CD4-positive, CD25-positive, alpha-beta regulatory T cell (primary cell): ENCODE results near the gene SEZ6L. TPM values are rescaled to one million over a fixed set of nuclear protein-coding genes. Genes with fewer than 3 reads are reported as not detected.

Experiments
- ATAC-seq, 2 donors: fragments of 150-1000 bp; cut with Tn5 transposase; one replicate each; pipeline ENCODE4 v1.10.0; 2021; ENCODE audit warnings: low read depth in 2 of 2, moderate number of reproducible peaks in 2 of 2, moderate library complexity in 1 of 2
- DNase-seq, 3 donors: peaks; one replicate each; pipeline versions ENCODE4 v3.0.0 to v3.0.0-alpha.2; 2012 to 2022; ENCODE audit warnings: mixed read lengths in 1 of 3
- H3K27ac ChIP-seq: one replicate; pipeline ENCODE4 v1.7.0; 2013; ENCODE audit warnings: mild to moderate bottlenecking, low read length; ENCODE audit not compliant: insufficient read depth, poor library complexity, severe bottlenecking
- H3K27me3 ChIP-seq: one replicate; pipeline ENCODE4 v1.7.0; 2013; ENCODE audit warnings: low read length; ENCODE audit not compliant: control insufficient read depth, insufficient read depth
- H3K36me3 ChIP-seq: one replicate; pipeline ENCODE4 v1.7.0; 2013; ENCODE audit warnings: mild to moderate bottlenecking, low read length, moderate library complexity; ENCODE audit not compliant: control insufficient read depth, insufficient read depth
- H3K4me1 ChIP-seq: 2 replicates; pipeline ENCODE4 v1.7.0; 2013; ENCODE audit warnings: mild to moderate bottlenecking, low read length; ENCODE audit not compliant: insufficient read depth, control insufficient read depth, poor library complexity, severe bottlenecking
- H3K4me3 ChIP-seq: one replicate; pipeline ENCODE4 v1.7.0; 2013; ENCODE audit warnings: low read depth, mild to moderate bottlenecking, low read length, moderate library complexity
- H3K9me3 ChIP-seq, 2 experiments: 1 replicate in 1 of 2; 2 replicates in 1 of 2; pipeline ENCODE4 v1.7.0; 2013; ENCODE audit warnings: low read length in 2 of 2, mild to moderate bottlenecking in 1 of 2, moderate library complexity in 1 of 2; ENCODE audit not compliant: control insufficient read depth in 2 of 2
- H3K27ac Mint-ChIP-seq, 3 donors: one replicate each; pipeline ENCODE4 v1.8.0; 2020 to 2022; ENCODE audit warnings: mild to moderate bottlenecking in 3 of 3, mixed read lengths in 3 of 3, moderate library complexity in 2 of 3
- H3K27me3 Mint-ChIP-seq: one replicate; pipeline ENCODE4 v1.8.0; 2022; ENCODE audit warnings: mild to moderate bottlenecking, mixed read lengths
- H3K36me3 Mint-ChIP-seq: one replicate; pipeline ENCODE4 v1.8.0; 2020; ENCODE audit warnings: mixed read lengths
- H3K4me1 Mint-ChIP-seq, 4 donors: one replicate each; pipeline ENCODE4 v1.8.0; 2020 to 2022; ENCODE audit warnings: mixed read lengths in 4 of 4, mild to moderate bottlenecking in 1 of 4
- H3K4me3 Mint-ChIP-seq, 4 donors: one replicate each; pipeline ENCODE4 v1.8.0; 2020 to 2022; ENCODE audit warnings: mild to moderate bottlenecking in 4 of 4, mixed read lengths in 4 of 4, moderate library complexity in 3 of 4
- H3K9me3 Mint-ChIP-seq, 7 donors: one replicate each; pipeline ENCODE4 v1.8.0; 2020 to 2022; ENCODE audit warnings: mixed read lengths in 7 of 7, mild to moderate bottlenecking in 3 of 7, moderate library complexity in 2 of 7
- polyA plus RNA-seq, 4 donors: library from polyadenylated mRNA; unstranded; fragments of 300-500 nt; fragmentation: Illumina TruSeq; gene quantifications; one replicate each; pipeline ENCODE4 v1.2.3, GENCODE V29; 2021
- total RNA-seq: library from RNA; stranded (reverse); gene quantifications from one replicate; pipeline ENCODE4 v1.2.3, GENCODE V29; 2022

SEZ6L gene
- total and polyA plus RNA-seq, 5 donors from 2014 or later, result not detected

- Histone ChIP-seq H3K4me3 (no peak overlapping the region), H3K27ac (no peak overlapping the region), H3K27me3 (no peaks in the 10 kb centered on the region), H3K36me3 (no peaks in the 10 kb centered on the region), H3K4me1 (peaks cover 5% of the 10 kb centered on the region), H3K9me3 (no peaks in the 10 kb centered on the region)
- Mint-ChIP-seq H3K36me3 (no peaks in the 10 kb centered on the region), H3K4me3 (no peak overlapping the region), H3K27ac (peak overlapping the region in 1 of 3 donors; percentile 77), H3K4me1 (peaks cover 0 to 9% (median 5%) of the 10 kb centered on the region in 4 donors), H3K9me3 (peaks cover 0 to 2% (median 0%) of the 10 kb centered on the region in 7 donors), H3K27me3 (peaks cover 12% of the 10 kb centered on the region)
- DNase-seq, result no peak
- ATAC-seq, result no peak
These were observed 120.4 kb downstream of the SEZ6L start for GRCh38 chr22:26289611-26290101.

GRCh38 chr22:26291940-26292666, 122.8 kb downstream of the SEZ6L start:
- no peak overlapping the region for H3K4me3 Mint-ChIP-seq
- Histone ChIP-seq H3K9me3 (no peaks in the 10 kb centered on the region), H3K36me3 (no peaks in the 10 kb centered on the region), H3K27ac (no peak overlapping the region), H3K4me1 (peaks cover 5% of the 10 kb centered on the region), H3K27me3 (no peaks in the 10 kb centered on the region), H3K4me3 (no peak overlapping the region)
- peaks cover 0 to 15% (median 12%) of the 10 kb centered on the region in 4 donors for H3K4me1 Mint-ChIP-seq
- ATAC-seq (no peak), DNase-seq (no peak)
- peaks cover 0 to 2% (median 0%) of the 10 kb centered on the region in 7 donors for H3K9me3 Mint-ChIP-seq
- peaks cover 14% of the 10 kb centered on the region for H3K27me3 Mint-ChIP-seq
- H3K27ac Mint-ChIP-seq, result no peak overlapping the region
- H3K36me3 Mint-ChIP-seq, result no peaks in the 10 kb centered on the region

- peaks cover 0 to 15% (median 12%) of the 10 kb centered on the region in 4 donors for H3K4me1 Mint-ChIP-seq
- Histone ChIP-seq H3K27ac (no peak overlapping the region), H3K4me1 (peaks cover 5% of the 10 kb centered on the region), H3K27me3 (no peaks in the 10 kb centered on the region), H3K36me3 (no peaks in the 10 kb centered on the region), H3K9me3 (no peaks in the 10 kb centered on the region), H3K4me3 (no peak overlapping the region)
- H3K27me3 Mint-ChIP-seq, result peaks cover 14% of the 10 kb centered on the region
- H3K27ac Mint-ChIP-seq, result no peak overlapping the region
- no peak for ATAC-seq
- H3K9me3 Mint-ChIP-seq, result peaks cover 0 to 2% (median 0%) of the 10 kb centered on the region in 7 donors
- DNase-seq, result no peak
- no peaks in the 10 kb centered on the region for H3K36me3 Mint-ChIP-seq
- no peak overlapping the region for H3K4me3 Mint-ChIP-seq
These were observed 123.4 kb downstream of the SEZ6L start for GRCh38 chr22:26292667-26292995.

GRCh38 chr22:26295563-26296126, 126.4 kb downstream of the SEZ6L start:
- peaks cover 12% of the 10 kb centered on the region for H3K27me3 Mint-ChIP-seq
- no peak for DNase-seq
- no peaks in the 10 kb centered on the region for H3K36me3 Mint-ChIP-seq
- H3K27ac Mint-ChIP-seq, result peak overlapping the region in 2 of 3 donors; percentile 56 to 91
- H3K4me1 Mint-ChIP-seq, result peaks cover 0 to 15% (median 12%) of the 10 kb centered on the region in 4 donors
- H3K27ac ChIP-seq, result no peak overlapping the region
- no peak for ATAC-seq
- no peaks in the 10 kb centered on the region for H3K36me3 ChIP-seq
- H3K4me3 Mint-ChIP-seq, result no peak overlapping the region
- H3K9me3 ChIP-seq, result no peaks in the 10 kb centered on the region
- H3K4me3 ChIP-seq, result no peak overlapping the region
- peaks cover 0 to 3% (median 0%) of the 10 kb centered on the region in 7 donors for H3K9me3 Mint-ChIP-seq
- peaks cover 5% of the 10 kb centered on the region for H3K4me1 ChIP-seq
- no peaks in the 10 kb centered on the region for H3K27me3 ChIP-seq

GRCh38 chr22:26298605-26299310, 129.5 kb downstream of the SEZ6L start:
- peaks cover 0 to 15% (median 12%) of the 10 kb centered on the region in 4 donors for H3K4me1 Mint-ChIP-seq
- no peak overlapping the region for H3K27ac Mint-ChIP-seq
- Histone ChIP-seq H3K4me3 (no peak overlapping the region), H3K9me3 (no peaks in the 10 kb centered on the region), H3K27ac (no peak overlapping the region), H3K36me3 (no peaks in the 10 kb centered on the region), H3K4me1 (peaks cover 5% of the 10 kb centered on the region), H3K27me3 (peaks cover 5% of the 10 kb centered on the region)
- H3K27me3 Mint-ChIP-seq, result peaks cover 14% of the 10 kb centered on the region
- ATAC-seq (no peak), DNase-seq (no peak)
- peaks cover 0 to 4% (median 0%) of the 10 kb centered on the region in 7 donors for H3K9me3 Mint-ChIP-seq
- H3K4me3 Mint-ChIP-seq, result peak overlapping the region in 1 of 4 donors; percentile 43
- H3K36me3 Mint-ChIP-seq, result no peaks in the 10 kb centered on the region

GRCh38 chr22:26302726-26303125, 133.5 kb downstream of the SEZ6L start:
- no peaks in the 10 kb centered on the region for H3K4me1 ChIP-seq
- no peak overlapping the region for H3K27ac ChIP-seq
- ATAC-seq, result no peak
- peaks cover 0 to 3% (median 0%) of the 10 kb centered on the region in 7 donors for H3K9me3 Mint-ChIP-seq
- H3K9me3 ChIP-seq, result no peaks in the 10 kb centered on the region
- H3K27ac Mint-ChIP-seq, result no peak overlapping the region
- peaks cover 15% of the 10 kb centered on the region for H3K27me3 Mint-ChIP-seq
- no peaks in the 10 kb centered on the region for H3K4me1 Mint-ChIP-seq
- H3K36me3 Mint-ChIP-seq, result no peaks in the 10 kb centered on the region
- H3K36me3 ChIP-seq, result no peaks in the 10 kb centered on the region
- H3K27me3 ChIP-seq, result peaks cover 9% of the 10 kb centered on the region
- no peak for DNase-seq
- no peak overlapping the region for H3K4me3 ChIP-seq
- no peak overlapping the region for H3K4me3 Mint-ChIP-seq

GRCh38 chr22:26303475-26303874, 134.2 kb downstream of the SEZ6L start:
- no peak for ATAC-seq
- Histone ChIP-seq H3K27me3 (peaks cover 9% of the 10 kb centered on the region), H3K36me3 (no peaks in the 10 kb centered on the region), H3K4me1 (no peaks in the 10 kb centered on the region), H3K4me3 (no peak overlapping the region), H3K9me3 (no peaks in the 10 kb centered on the region), H3K27ac (no peak overlapping the region)
- Mint-ChIP-seq H3K27ac (no peak overlapping the region), H3K27me3 (peaks cover 15% of the 10 kb centered on the region), H3K4me3 (no peak overlapping the region), H3K36me3 (no peaks in the 10 kb centered on the region), H3K4me1 (no peaks in the 10 kb centered on the region), H3K9me3 (peaks cover 0 to 3% (median 0%) of the 10 kb centered on the region in 7 donors)
- DNase-seq, result no peak
